Esophagus squamous epithelium (tissue), 4 donors: ENCODE measurements around the gene CYSRT1.

ENCODE experiments used
- CTCF ChIP-seq, 6 experiments: fragments of 450-650 bp in 4 of 6; fragments of 200-600 bp in 2 of 6; sonication (generic) in 2 of 6; IDR thresholded peaks; one replicate each; pipeline ENCODE4 v1.5.1; 2016 to 2019; ENCODE audit warnings: antibody characterized with exemption in 6 of 6, mild to moderate bottlenecking in 4 of 6, moderate library complexity in 4 of 6
- POLR2A ChIP-seq, 4 donors: fragments of 450-650 bp; IDR thresholded peaks; one replicate each; pipeline ENCODE4 v1.6.1; 2017; ENCODE audit warnings: antibody characterized with exemption in 4 of 4, mild to moderate bottlenecking in 4 of 4, moderate library complexity in 3 of 4

- no peak for TF ChIP-seq CTCF (IDR thresholded peaks at IDR 0.05)
- no peak for TF ChIP-seq POLR2A (IDR thresholded peaks at IDR 0.05)
Measured at GRCh38 chr9:137251490-137252268, 26.7 kb downstream of the CYSRT1 start.
